ENCODE measurements around the gene ZNF558.

Gene ZNF558

GRCh38 chr19:8831373-8831772 lies 731 bp downstream of the ZNF558 start:
- Histone ChIP-seq H3K27ac (ENCODE audit: extremely low read depth, low read depth, low read length) (peak overlapping the region; percentile 68; the same call in 1 of the 2 replicates), H3K4me1 (ENCODE audit: control insufficient read depth, insufficient read depth, low read length) (0 out of 2 replicates have a peak, but pooled peaks cover 4% of the 10 kb centered on the region), H3K9me3 (ENCODE audit: control insufficient read depth, insufficient read depth, low read depth, low read length) (no peaks in the 10 kb centered on the region), H3K4me3 (ENCODE audit: low read depth, low read length) (no peak overlapping the region; the same call in 1 of the 2 replicates), H3K36me3 (ENCODE audit: control insufficient read depth in 2 of 2, insufficient read depth in 1 of 2, low read length in 2 of 2) (peaks cover 0 to 7% of the 10 kb centered on the region in 2 experiments; a peak in 1 of 3 replicates)
- no peak for TF ChIP-seq ZNF555 (tag by site-specific recombination; conservative IDR thresholded peaks at IDR 0.05)
- TF ChIP-seq, protein P1, sequence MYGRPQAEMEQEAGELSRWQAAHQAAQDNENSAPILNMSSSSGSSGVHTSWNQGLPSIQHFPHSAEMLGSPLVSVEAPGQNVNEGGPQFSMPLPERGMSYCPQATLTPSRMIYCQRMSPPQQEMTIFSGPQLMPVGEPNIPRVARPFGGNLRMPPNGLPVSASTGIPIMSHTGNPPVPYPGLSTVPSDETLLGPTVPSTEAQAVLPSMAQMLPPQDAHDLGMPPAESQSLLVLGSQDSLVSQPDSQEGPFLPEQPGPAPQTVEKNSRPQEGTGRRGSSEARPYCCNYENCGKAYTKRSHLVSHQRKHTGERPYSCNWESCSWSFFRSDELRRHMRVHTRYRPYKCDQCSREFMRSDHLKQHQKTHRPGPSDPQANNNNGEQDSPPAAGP (tag by site-specific recombination; IDR thresholded peaks at IDR 0.05): no peak
- TF ChIP-seq ZNF707 (tag by site-specific recombination; IDR thresholded peaks at IDR 0.05): no peak
- no peak for TF ChIP-seq ZNF433 (tag by site-specific recombination; IDR thresholded peaks at IDR 0.05; ENCODE audit: low read depth)
- TF ChIP-seq, protein P2, sequence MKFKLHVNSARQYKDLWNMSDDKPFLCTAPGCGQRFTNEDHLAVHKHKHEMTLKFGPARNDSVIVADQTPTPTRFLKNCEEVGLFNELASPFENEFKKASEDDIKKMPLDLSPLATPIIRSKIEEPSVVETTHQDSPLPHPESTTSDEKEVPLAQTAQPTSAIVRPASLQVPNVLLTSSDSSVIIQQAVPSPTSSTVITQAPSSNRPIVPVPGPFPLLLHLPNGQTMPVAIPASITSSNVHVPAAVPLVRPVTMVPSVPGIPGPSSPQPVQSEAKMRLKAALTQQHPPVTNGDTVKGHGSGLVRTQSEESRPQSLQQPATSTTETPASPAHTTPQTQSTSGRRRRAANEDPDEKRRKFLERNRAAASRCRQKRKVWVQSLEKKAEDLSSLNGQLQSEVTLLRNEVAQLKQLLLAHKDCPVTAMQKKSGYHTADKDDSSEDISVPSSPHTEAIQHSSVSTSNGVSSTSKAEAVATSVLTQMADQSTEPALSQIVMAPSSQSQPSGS (tag by site-specific recombination; IDR thresholded peaks at IDR 0.05; ENCODE audit: low read depth): no peak
- no peak for TF ChIP-seq ZNF274 (IDR thresholded peaks at IDR 0.05; ENCODE audit: low read length)
- no peak for TF ChIP-seq ZNF274 (tag by site-specific recombination; IDR thresholded peaks at IDR 0.05; ENCODE audit: borderline replicate concordance)
- no peak for TF ChIP-seq CTCF (tag by site-specific recombination; IDR thresholded peaks at IDR 0.05)
- no peak for TF ChIP-seq ZBTB8A (tag by site-specific recombination; IDR thresholded peaks at IDR 0.05)
- TF ChIP-seq ZNF24 (tag by site-specific recombination; IDR thresholded peaks at IDR 0.05): no peak
- TF ChIP-seq SALL2 (tag by site-specific recombination; IDR thresholded peaks at IDR 0.05; ENCODE audit: borderline replicate concordance): no peak
- TF ChIP-seq, protein P3, sequence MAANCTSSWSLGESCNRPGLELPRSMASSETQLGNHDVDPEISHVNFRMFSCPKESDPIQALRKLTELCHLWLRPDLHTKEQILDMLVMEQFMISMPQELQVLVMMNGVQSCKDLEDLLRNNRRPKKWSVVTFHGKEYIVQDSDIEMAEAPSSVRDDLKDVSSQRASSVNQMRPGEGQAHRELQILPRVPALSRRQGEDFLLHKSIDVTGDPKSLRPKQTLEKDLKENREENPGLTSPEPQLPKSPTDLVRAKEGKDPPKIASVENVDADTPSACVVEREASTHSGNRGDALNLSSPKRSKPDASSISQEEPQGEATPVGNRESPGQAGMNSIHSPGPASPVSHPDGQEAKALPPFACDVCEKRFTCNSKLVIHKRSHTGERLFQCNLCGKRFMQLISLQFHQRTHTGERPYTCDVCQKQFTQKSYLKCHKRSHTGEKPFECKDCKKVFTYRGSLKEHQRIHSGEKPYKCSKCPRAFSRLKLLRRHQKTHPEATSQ (tag by site-specific recombination; IDR thresholded peaks at IDR 0.05): no peak
- TF ChIP-seq, protein P4, sequence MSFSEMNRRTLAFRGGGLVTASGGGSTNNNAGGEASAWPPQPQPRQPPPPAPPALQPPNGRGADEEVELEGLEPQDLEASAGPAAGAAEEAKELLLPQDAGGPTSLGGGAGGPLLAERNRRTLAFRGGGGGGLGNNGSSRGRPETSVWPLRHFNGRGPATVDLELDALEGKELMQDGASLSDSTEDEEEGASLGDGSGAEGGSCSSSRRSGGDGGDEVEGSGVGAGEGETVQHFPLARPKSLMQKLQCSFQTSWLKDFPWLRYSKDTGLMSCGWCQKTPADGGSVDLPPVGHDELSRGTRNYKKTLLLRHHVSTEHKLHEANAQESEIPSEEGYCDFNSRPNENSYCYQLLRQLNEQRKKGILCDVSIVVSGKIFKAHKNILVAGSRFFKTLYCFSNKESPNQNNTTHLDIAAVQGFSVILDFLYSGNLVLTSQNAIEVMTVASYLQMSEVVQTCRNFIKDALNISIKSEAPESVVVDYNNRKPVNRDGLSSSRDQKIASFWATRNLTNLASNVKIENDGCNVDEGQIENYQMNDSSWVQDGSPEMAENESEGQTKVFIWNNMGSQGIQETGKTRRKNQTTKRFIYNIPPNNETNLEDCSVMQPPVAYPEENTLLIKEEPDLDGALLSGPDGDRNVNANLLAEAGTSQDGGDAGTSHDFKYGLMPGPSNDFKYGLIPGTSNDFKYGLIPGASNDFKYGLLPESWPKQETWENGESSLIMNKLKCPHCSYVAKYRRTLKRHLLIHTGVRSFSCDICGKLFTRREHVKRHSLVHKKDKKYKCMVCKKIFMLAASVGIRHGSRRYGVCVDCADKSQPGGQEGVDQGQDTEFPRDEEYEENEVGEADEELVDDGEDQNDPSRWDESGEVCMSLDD (tag by site-specific recombination; IDR thresholded peaks at IDR 0.05): no peak
- TF ChIP-seq ZNF791 (tag by site-specific recombination; IDR thresholded peaks at IDR 0.05): no peak
- no peak for TF ChIP-seq ZBTB44 (tag by site-specific recombination; IDR thresholded peaks at IDR 0.05)
- TF ChIP-seq, protein P5, sequence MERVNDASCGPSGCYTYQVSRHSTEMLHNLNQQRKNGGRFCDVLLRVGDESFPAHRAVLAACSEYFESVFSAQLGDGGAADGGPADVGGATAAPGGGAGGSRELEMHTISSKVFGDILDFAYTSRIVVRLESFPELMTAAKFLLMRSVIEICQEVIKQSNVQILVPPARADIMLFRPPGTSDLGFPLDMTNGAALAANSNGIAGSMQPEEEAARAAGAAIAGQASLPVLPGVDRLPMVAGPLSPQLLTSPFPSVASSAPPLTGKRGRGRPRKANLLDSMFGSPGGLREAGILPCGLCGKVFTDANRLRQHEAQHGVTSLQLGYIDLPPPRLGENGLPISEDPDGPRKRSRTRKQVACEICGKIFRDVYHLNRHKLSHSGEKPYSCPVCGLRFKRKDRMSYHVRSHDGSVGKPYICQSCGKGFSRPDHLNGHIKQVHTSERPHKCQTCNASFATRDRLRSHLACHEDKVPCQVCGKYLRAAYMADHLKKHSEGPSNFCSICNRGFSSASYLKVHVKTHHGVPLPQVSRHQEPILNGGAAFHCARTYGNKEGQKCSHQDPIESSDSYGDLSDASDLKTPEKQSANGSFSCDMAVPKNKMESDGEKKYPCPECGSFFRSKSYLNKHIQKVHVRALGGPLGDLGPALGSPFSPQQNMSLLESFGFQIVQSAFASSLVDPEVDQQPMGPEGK (tag by site-specific recombination; IDR thresholded peaks at IDR 0.05): no peak
- no peak for TF ChIP-seq ZNF214 (tag by site-specific recombination; IDR thresholded peaks at IDR 0.05; ENCODE audit: borderline replicate concordance)
- TF ChIP-seq ZNF324 (tag by site-specific recombination; IDR thresholded peaks at IDR 0.05): no peak
- ChIA-PET POLR2A (interaction anchor here (0.7 kb wide), 1 partner anchor 754 kb away, joined by 4 read pairs; no protein-coding TSS in a partner anchor), CTCF (interaction anchor here (0.7 kb wide), 2 partner anchors 187 to 593 kb away, joined by 3 to 5 read pairs; no protein-coding TSS in a partner anchor)

Data from HEK293 (cell line).